Measurements from ENCODE around the gene ETF1.

Gene ETF1

DNA sequence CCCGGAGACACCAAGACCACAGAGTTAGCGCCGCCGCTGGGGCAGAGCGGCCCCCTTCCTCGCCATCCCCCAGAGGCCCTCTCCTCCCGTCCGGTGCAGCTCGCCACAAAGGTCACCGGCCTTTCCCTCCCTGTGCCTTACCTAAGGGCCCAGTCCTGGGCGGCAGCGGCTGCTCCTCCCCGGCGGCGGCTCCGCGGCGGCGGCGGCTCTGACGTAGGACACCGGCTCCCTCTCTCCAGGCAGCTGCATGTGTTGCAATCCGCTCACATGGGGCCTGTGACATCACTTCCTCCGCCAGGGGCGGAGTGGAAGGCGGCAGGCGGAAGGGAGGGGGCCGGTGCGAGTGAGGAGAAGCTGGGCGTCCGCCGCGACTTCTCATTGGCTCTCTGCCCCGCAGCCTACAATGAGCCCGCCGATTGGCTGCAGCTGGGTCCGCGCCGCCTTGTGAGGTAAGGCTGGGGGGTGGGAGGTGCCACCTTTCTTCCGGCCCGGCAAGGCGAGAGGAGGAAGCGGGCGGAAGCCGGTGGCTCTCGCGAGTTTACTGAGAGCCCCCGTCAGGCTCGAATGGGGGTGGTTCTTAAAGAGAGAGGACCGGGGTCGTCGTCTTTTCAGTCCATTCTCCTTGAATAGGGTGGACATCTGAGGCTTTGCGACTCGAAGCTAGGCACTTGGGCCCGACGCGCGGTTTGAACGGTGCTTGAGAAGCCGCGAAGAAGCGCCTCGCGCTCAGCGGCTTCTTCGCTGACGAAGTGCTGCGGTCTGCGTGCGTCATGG, at the start of gene ETF1:
Gene ETF1 (minus strand): TSS at position 281 of the 774 bp plus-strand sequence. CDS start 318 bp downstream, outside the sequence.
- DNase-seq (ENCODE audit: low spot score): peak; percentile 99

DNA sequence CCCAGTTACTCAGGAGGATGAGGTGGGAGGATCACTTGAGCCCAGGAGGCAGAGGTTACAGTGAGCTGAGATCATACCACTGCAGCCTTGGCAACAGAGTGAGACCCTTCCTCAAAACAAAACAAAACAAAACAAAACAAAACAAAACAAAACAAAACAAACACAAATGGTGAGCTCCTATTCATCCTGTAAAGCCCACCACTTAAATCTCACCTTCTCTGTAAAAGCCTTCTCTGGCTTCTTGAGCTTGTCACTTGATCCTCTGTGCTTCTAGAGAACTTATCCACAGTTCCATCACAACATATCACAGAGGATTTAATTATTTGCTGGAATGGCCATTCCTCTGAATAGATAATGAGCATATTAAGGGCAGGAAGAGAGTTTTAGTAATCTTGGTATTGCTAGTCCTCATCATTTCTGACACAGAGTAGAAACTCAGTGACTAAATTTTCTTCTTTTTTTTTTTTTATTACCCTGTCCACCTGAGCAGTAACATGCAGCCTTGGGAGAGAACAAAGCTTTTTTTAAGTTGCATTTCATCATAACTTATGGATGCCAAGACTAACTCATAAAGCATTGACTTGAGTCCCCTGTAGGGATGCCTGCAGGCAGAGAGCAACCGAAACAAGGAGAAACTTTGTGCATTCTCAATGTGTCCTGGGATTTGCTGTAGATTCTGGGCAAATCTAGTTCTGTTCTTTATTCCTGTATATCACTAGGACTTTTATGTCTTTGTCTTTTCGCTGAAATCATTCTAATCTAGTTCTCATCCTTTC, 45.2 kb upstream of the ETF1 start:
- no peak for DNase-seq (ENCODE audit: low spot score)

DNA sequence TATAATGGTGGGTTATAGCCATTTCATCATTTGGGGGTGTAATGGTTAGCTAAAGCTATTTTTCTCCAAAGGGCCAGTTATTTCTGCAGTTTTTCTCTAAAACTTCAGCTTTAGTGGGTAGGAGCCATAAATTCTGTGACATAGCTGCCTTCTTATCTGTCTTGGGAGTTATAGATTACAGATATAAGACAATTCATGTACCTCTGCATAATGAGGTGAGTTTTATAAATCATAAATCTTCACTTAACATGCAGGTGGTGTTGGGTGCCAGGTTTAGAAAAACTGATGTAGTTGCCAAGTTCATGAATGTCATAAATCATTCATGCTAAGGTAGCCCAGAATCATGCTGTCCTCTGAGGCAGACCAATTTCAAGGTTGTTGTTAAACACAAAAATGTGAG, 42.1 kb upstream of the ETF1 start:
- no peak for DNase-seq (ENCODE audit: low spot score)

DNA sequence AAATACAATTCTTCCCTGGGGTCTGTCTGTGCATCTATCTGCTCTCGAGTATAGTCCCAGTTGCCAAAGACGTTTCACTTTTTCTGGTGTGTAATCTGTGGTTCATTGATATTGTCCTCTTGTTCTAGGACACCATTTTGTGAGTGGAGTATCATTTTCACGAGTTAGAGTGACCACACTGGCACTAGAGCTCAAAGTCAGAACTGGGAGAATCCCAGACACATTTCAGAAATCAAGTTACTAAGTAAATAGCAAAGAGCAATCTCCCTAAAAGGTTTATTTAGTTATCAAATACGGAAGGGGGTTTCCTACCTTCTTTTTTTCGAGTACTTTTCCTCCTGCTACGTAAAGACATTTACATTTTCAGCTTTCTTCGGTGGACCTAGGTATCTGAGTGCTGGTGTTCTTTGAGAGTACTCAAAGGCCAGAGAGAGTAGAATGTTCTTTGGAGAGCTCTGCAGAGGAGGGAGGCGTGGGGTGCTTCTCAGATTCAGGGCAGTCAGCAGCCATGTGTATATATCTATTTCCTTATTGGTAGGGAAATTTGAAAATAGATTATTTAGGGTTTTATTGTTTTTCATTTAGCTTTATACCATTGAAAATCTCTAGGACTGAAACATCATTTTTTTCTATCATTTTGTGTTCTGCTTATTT, 41.1 kb upstream of the ETF1 start:
- no peak for DNase-seq (ENCODE audit: low spot score)

DNA sequence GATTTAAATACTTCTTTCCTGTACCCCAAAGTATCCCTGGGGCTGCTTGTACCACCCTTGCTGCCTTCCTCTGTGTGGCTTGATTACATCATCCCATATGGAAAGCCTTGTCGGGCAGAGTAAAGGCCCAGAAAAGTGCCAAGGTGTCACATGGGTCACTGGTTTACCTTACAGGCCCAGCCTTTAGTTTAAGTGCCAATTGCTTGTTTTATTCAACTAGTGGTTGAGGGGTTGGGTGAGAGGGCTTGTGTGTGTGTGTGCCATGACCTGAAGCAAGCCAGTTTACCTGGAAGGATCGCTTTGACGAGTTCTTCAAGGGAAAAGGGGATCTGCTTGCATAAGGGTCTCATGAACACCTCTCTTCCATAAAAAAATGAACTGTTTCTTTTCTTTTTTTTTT, 39.9 kb upstream of the ETF1 start:
- DNase-seq (ENCODE audit: low spot score): no peak

DNA sequence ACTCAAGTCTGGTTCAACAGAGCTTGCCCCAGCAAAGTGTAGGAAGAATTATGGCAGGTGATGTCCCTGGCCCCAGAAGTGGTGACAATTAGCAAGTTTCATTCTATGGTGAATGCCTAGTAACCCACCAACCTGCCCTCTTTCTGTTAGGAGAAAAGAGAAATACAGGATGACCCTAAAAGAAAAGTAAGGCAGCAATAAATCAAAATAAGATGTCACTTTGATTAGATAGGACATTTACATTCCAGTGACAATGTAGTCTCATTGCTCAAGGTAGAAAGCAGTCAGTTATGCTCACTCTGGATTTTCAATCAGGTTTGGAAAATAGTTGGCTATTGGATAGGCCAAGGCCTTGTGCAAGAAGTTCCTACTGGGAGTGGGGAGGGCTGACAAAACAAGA, 37.7 kb upstream of the ETF1 start:
- no peak for DNase-seq (ENCODE audit: low spot score)

DNA sequence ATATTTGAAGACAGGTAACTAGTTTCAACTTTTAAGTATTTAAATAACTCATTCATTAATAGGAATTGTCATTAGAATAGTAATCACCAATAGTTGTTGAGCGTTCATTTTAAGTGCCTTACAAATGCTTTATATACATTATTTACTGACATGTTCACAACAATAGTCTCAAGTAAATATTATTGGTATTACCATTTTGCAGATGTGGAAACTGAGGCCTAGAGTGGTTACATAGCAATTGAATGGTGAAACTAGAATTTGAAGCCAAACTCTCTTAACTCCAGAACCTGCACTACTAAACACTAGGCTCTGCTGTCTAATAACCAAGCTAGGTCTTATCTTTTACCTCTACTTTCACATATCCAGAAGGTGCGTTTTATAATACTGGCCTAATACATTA, 37.0 kb upstream of the ETF1 start:
- DNase-seq (ENCODE audit: low spot score): no peak

DNA sequence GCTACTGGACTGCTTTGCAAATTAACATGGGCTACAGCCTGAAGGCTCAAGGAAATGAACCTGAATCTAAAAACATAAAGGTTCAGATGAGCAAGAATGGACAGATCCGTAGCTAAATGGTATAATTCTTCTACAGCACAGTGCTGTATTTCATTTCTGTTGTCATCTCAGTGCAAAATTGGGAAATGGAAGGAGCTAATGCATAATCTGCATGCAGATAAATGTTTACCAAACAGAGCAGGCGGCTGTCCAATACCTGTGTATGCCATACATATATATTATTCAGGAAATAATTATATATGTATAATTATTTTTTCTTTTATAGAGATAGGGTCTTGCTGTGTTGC, 36.5 kb upstream of the ETF1 start:
- DNase-seq (ENCODE audit: low spot score): no peak

DNA sequence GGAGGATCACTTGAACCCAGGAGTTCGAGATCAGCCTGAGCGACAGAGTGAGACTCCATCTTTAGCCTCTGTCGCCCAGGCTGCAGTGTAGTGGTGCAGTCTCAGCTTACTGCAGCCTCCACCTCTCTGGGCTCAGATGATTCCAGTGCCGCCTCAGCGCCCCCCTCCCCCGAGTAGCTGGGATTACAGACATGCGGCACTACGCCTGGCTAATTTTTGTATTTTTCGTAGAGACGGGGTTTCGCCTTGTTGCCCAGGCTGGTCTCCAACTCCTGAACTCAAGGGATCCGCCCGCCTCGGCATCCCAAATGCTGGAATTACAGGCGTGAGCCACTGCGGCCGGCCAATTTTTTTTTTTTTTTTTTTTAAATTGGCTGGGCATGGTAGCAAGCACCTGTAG, 34.4 kb upstream of the ETF1 start:
- DNase-seq (ENCODE audit: low spot score): no peak

DNA sequence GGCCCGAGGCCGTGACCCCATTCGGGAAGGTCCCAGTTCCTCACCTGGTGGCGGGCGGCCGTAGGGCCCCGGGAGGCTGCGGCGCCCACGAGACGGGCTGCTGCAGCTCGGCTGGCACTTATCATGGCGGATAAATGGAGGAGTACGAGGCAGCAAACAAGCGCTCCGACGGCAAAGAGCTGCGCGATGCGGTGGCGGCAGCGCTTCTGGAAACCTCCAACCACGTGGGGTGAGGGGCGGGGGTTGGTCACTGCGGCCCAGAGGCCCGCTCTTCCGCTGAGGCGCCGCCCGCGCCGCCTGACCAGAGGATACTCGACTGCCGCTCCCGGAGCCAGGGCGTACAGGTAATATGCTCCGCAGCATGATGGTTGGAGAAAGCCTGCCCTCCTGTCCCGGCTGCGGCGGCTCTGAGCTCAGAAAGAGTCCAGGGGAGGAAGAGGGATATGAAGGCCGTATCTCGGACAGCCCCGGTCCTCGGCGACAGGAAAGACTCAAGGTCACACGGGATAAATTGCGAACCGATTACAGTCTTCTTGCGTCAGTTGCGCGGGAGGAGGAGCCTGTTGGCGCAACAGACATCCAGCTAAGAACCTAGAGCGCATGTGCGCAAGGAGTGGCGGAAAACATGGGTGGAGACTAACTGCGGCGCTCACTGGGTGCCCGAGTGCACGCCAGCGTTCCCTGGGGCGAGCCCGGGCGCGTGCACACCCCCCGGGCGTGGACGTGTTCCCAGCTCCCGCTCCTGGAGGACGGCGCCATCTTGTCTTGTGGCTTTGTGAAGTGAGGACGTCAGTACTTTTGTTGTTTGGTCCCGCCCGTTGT, 32.4 kb upstream of the ETF1 start, which contains the start of gene HSPA9:
Gene HSPA9 (minus strand): TSS at position 208 of the 822 bp plus-strand sequence. CDS start 83 bp downstream, at position 125.
- peak; percentile 100 for DNase-seq (ENCODE audit: low spot score)

DNA sequence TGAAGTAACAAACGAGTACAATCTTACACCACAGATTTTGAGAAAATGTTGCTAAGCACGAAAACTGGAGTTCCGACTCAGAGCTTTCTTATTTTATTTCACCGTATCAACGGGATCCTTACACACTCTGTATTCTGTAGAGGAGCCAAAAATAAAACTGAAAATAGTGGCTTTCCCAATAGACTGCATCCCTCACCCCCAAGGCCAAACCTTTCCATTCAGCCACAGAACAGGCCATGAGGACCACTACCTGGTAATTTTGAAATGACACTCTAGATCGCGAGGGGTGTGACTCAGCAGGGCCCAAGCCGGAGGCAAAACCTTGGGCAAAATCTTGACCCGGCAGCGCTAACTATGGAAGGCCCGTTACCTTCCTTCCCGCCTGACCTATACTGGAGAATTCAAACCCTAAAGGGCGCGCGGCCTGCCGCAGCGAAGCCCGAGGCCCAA, 31.7 kb upstream of the ETF1 start:
- DNase-seq (ENCODE audit: low spot score): no peak

DNA sequence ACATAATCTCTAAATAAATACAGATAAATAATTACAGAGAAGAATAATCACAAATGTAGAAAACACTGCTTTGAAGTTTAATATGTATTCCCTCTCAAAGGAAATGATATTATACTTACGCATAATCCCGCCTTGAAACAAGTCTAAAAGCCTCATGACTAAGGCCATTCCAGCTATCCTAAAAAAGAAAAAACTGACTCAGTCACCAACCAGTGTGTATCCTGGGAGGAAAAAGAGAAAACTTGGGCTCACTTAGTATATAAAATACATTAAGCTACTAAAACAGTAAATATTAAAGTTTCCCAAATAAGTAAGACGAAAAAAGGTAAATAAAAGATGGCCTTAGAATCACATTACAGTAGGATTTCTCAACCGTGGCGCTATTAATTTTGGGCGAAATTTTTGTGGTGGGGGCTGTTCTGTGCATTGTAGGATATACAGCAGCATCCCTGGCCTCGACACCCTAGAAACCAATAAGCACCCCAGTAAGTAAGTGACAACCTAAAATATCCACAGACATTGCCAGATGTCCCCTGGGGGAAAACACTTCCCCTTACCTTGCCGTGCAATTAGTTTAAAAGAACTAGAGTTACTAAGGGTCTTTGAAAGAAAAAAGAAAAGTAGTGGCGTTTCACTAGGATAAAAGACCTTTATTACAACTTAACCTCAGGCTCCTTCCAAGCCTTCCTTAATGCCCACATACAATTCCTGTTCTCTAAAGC, 31.1 kb upstream of the ETF1 start:
- DNase-seq (ENCODE audit: low spot score): no peak

DNA sequence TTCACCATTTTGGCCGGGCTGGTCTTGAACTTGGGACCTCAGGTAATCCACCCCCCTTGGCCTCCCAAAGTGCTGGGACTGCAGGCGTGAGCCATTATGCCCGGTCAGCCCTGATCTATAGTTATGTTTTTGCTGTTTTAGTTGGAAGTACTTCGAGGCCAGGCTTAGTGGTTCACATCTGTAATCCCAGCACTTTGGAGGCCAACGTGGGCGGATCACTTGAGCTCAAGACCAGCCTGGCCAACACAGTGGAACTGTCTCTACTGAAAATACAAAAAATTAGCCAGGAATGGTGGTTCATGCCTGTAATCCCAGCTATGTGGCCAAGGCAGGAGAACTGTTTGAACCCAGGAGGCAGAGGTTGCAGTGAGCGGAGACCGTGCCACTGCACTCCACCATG, 30.2 kb upstream of the ETF1 start:
- no peak for DNase-seq (ENCODE audit: low spot score)

DNA sequence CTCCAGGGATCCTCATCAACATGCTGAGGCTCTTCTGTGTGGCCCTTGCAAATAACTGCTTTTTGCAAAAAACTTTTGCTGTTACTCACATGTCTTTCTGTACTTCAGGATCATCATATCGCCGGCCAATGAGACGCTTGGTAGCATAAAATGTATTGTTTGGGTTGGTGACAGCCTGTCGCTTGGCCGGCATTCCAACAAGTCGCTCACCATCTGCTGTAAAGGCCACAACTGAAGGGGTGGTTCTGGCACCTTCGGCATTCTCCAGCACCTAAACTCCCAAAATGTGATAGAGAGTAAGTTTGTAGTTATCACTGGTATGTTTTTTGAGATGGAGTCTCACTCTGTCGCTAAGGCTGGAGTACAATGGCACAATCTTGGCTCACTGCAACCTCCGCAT, 27.8 kb upstream of the ETF1 start:
- DNase-seq (ENCODE audit: low spot score): no peak

DNA sequence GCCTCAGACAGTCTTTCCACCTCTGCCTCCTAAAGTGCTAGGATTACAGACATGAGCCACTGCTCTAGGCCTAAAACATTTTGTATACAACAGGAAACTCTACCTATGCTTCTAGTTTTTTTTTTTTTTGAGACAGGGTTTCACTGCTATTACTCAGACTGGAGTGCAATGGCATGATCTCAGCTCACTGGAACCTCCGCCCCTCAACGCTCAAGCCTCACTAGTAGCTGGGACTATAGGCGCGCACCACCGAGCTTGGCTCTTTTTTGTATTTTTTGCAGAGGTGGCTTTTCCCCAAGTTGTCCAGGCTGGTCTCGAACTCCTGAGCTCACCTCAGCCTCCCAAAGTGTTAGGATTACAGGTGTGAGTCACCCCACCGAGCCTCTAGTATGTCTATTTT, 26.7 kb upstream of the ETF1 start:
- DNase-seq (ENCODE audit: low spot score): no peak

DNA sequence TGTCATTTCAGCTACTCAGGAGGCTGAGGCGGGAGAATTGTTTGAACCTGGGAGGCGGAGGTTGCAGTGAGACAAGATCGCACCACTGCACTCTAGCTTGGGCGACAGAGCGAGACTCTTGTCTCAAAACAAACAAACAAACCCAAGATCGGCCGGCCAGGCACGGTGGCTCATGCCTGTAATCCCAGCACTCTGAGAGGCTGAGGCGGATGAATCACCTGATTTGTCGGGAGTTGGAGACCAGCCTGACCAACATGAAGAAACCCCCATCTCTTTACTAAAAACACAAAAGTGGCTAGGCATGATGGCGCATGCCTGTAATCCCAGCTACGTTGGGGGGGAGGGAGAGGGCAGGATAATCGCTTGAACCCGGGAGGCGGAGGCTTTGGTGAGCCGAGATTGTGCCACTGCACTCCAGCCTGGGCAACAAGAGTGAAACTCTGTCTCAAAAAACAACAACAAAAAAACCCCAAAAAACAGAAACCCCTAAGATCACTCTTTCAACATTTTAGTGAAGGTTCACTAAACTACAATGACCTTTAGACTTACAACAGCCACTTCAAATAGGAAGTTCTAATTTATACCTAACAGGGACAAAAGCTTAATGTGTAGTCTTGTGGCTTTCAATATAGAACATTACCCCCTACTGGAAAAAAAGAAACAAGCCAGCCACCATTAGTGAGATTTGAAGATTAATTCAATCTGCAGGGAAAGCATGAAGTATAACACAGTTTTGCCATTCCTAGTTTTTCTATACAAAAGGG, 25.2 kb upstream of the ETF1 start:
- DNase-seq (ENCODE audit: low spot score): no peak

DNA sequence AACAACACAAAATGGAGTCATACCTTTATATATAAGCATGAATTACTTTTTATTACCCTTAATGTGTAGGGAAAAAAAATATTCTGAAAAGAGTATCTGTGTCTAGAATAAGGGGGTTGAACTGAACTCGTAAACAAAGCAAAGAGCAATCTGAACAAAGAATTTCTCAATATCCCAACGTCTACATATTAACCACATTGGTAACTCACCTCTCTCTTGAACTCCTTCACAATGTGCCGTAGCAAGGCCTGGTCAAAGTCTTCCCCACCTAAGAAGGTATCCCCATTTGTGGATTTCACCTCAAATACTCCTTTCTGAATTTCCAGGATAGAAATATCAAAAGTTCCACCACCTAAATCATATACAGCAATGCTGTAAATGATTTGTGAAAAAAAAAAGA, 23.8 kb upstream of the ETF1 start:
- no peak for DNase-seq (ENCODE audit: low spot score)

DNA sequence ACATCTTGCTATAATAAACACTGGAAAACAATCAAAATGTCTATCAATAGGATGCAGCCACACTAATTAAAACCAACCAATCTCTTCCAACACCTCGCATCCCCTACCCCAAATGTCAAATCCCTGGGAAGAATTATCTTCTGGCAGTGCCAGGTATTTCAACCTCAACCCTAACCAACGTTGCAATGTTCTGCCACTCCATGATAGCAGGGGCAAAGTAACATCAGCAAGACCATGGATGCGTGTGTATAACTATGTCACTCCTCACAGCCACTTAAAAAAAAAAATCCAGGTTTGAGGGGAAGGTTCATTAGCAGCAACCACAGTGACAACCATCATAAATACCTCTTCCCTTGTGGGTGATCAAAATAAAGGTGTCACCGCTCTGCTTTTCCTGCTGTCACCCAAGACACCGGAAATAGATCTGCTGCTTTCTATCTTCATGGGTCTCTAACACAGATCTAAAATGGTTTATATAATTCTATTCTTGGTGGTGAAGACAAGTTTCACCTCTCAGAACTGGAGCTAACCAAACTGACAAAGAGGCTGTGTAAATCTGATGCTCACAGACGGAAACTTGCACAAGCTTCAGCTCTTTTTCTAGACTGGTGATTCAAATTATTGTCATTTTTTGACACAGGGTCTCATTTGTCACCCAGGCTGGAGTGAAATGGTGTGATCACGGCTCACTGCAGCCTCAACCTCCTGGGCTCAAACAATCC, 22.2 kb upstream of the ETF1 start:
- no peak for DNase-seq (ENCODE audit: low spot score)

DNA sequence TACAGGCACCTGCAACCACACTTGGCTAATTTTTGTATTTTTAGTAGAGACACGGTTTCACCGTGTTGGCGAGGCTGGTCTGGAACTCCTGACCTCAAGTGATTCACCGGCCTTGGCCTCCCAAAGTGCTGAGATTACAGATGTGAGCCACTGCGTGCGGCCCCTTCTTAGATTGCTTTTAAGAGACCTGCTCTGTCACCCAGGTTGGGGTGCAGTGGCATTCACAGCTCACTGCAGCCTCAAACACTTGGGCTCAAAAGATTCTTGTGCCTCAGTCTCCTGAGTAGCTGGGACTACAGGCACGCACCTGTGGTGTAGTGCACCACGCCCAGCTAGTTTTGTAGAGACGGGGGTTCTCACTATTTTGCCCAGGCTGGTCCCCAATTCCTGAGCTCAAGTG, 21.2 kb upstream of the ETF1 start:
- DNase-seq (ENCODE audit: low spot score): no peak

Measured in hematopoietic multipotent progenitor cell treated with erythropoietin and hydrocortisone succinate and interleukin-3 and kit ligand, for 17 days (in vitro differentiated cells).